HG03469 (cell line): ENCODE data around the gene HABP4.

Experiments used
- ATAC-seq: cut with Tn5 transposase; IDR thresholded peaks from one replicate; pipeline ENCODE4 v1.9.1; 2021; ENCODE audit warnings: mild to moderate bottlenecking, moderate library complexity, moderate number of reproducible peaks; ENCODE audit not compliant: unreplicated experiment

The HABP4 gene

GRCh38 chr9:96515621-96516470 lies 65.9 kb downstream of the HABP4 start:
- no peak for ATAC-seq

GRCh38 chr9:96519095-96519494 lies 69.1 kb downstream of the HABP4 start:
- no peak for ATAC-seq

- no peak for ATAC-seq
Observed at GRCh38 chr9:96519787-96520186, 69.8 kb downstream of the HABP4 start.

GRCh38 chr9:96522366-96522765 lies 72.4 kb downstream of the HABP4 start:
- no peak for ATAC-seq

- ATAC-seq, result no peak
Observed at GRCh38 chr9:96523374-96523773, 73.4 kb downstream of the HABP4 start.

GRCh38 chr9:96524045-96524444 lies 74.1 kb downstream of the HABP4 start:
- ATAC-seq, result no peak

GRCh38 chr9:96524764-96525163 lies 74.8 kb downstream of the HABP4 start:
- no peak for ATAC-seq

- ATAC-seq, result no peak
Observed at GRCh38 chr9:96532173-96532572, 82.2 kb downstream of the HABP4 start.

GRCh38 chr9:96540106-96540505 lies 90.1 kb downstream of the HABP4 start:
- no peak for ATAC-seq
